AML-193 (cell line): ENCODE measurements around the gene SASS6.
A peak's percentile ranks its signal among the peaks of the same experiment; 100 is the strongest.

Experiments
- DNase-seq, 2 experiments: peaks; one replicate each; lab custom pipeline; 2025; lab: John Stamatoyannopoulos, UW

SASS6 gene

GRCh38 chr1:100132566-100133477 lies at the start of gene SASS6, which contains the start of gene TRMT13:
SASS6 (minus strand) TSS chr1:100132930; CDS start chr1:100132814, 116 bp downstream.
TRMT13 (plus strand) TSS chr1:100133163; CDS start chr1:100133169, 6 bp downstream.
- peak; percentile 97 to 98 for DNase-seq

- no peak for DNase-seq
These were observed 45.4 kb upstream of the SASS6 start, which contains the start of gene LRRC39 for GRCh38 chr1:100178091-100178490. LRRC39 (minus strand) TSS chr1:100178256; CDS start chr1:100168516, 9,740 bp downstream.

GRCh38 chr1:100177295-100178041 lies 44.7 kb upstream of the SASS6 start:
- DNase-seq, result no peak

GRCh38 chr1:100168051-100168450 lies 35.3 kb upstream of the SASS6 start:
- no peak for DNase-seq

- DNase-seq, result no peak
These were observed 32.0 kb upstream of the SASS6 start for GRCh38 chr1:100164702-100165101.

- no peak for DNase-seq
These were observed 31.5 kb upstream of the SASS6 start for GRCh38 chr1:100164216-100164615.

- no peak for DNase-seq
These were observed 30.2 kb upstream of the SASS6 start for GRCh38 chr1:100162881-100163280.

GRCh38 chr1:100152271-100152670 lies 19.5 kb upstream of the SASS6 start:
- no peak for DNase-seq

GRCh38 chr1:100151679-100152078 lies 18.9 kb upstream of the SASS6 start:
- DNase-seq, result no peak

- no peak for DNase-seq
These were observed 15.1 kb upstream of the SASS6 start for GRCh38 chr1:100147875-100148274.

GRCh38 chr1:100146958-100147357 lies 14.2 kb upstream of the SASS6 start:
- DNase-seq, result no peak

- no peak for DNase-seq
These were observed 12.4 kb upstream of the SASS6 start for GRCh38 chr1:100145116-100145515.

- no peak for DNase-seq
These were observed 9.6 kb upstream of the SASS6 start for GRCh38 chr1:100142343-100142742.

GRCh38 chr1:100141192-100141591 lies 8.5 kb upstream of the SASS6 start:
- no peak for DNase-seq

GRCh38 chr1:100137602-100138001 lies 4.9 kb upstream of the SASS6 start:
- DNase-seq, result no peak

GRCh38 chr1:100134872-100135271 lies 2.1 kb upstream of the SASS6 start:
- no peak for DNase-seq

GRCh38 chr1:100131623-100132022 lies 1.1 kb downstream of the SASS6 start:
- DNase-seq, result no peak

GRCh38 chr1:100130552-100131077 lies 2.1 kb downstream of the SASS6 start:
- no peak for DNase-seq

- DNase-seq, result no peak
These were observed 5.5 kb downstream of the SASS6 start for GRCh38 chr1:100127226-100127625.

GRCh38 chr1:100122177-100122576 lies 10.6 kb downstream of the SASS6 start:
- DNase-seq, result no peak

GRCh38 chr1:100115524-100115923 lies 17.2 kb downstream of the SASS6 start:
- no peak for DNase-seq

GRCh38 chr1:100109554-100110066 lies 23.1 kb downstream of the SASS6 start:
- DNase-seq, result no peak
